HG03575 (cell line): ENCODE results near the gene MKRN1.
"Not testable (repeated sequence)": the region's sequence is repeated elsewhere in the genome, so short reads cannot be mapped to it uniquely, and the experiment has no call there.

Experiments
- ATAC-seq: cut with Tn5 transposase; IDR thresholded peaks from one replicate; pipeline ENCODE4 v1.9.1; 2021; ENCODE audit not compliant: unreplicated experiment, insufficient number of reproducible peaks, low FRiP score; ENCODE audit errors: extremely low read depth

The MKRN1 gene

DNA sequence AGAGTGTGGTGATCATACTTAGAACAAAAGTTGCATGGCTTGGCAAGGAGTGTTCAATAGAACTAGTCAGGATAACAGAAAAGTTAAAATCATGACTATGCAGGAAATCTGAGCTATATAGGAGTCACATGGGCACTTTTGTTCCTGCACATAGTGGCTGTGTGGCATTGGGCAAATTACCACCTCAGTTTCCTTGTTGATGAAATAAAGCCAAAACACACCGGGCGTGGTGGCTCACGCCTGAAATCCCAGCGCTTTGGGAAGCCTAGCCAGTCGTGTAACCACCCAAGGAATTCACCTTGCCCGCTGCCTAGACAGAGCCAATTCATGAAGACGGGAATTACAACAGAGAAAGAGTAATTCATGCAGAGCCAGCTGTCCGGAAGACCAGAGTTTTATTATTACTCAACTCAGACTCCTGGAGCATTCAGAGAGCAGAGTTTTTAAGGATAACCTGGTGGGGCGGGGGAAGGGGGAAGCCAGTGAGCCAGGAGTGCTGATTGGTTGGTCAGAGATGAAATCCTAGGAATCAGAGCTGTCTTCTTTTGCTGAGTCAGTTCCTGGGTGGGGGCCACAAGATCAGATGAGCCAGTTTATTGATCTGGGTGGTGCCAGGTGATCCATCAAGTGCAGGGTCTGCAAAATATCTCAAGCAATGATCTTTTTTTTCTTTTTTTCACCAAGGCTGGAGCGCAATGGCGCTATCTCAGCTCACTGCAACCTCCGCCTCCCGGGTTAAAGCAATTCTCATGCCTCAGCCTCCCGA, 6.4 kb upstream of the MKRN1 start:
- no peak for ATAC-seq

DNA sequence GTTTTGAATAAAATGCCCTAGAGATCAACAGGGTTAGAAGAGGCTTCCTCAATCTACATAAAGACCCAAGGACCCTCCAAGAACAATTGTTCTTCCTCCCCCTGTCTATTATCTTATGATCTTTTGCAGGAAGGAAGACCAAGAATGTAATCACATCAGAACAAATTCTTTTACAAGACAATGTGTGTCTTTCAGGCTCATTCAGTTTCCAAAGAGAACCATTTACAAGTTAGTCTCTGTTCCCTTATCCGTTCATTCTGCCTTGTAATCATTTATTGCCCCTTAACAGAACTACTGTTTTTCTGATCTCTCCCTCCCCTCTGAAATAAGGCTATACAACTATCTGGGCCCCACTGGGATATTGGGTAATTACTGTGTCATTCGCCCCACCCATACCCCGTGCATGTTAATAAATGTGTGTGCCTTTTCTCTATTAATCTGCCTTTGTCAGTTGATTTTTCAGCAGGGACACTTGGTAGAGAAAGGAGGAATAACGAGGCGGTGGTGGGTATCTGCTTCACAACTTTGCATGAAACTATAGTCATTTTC, 5.7 kb upstream of the MKRN1 start:
- no peak for ATAC-seq

DNA sequence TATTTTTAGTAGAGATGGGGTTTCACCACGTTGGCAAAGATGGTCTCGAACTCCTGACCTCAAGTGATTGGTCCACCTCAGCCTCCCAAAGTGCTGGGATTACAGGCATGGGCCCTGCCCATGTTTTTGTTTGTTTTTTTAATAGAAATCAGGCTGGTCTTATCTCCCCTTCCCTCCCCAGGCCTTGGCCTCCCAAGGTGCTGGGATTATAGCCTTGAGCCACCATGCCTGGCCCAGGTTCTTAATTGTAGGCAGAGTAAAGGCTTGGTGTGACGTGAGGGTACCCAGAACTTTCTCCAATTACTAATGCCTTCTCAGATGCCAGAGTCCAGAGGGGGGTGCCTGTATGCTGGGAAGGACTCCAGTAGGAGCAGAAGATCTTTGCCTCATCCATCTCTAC, 5.2 kb upstream of the MKRN1 start:
- ATAC-seq = no peak

DNA sequence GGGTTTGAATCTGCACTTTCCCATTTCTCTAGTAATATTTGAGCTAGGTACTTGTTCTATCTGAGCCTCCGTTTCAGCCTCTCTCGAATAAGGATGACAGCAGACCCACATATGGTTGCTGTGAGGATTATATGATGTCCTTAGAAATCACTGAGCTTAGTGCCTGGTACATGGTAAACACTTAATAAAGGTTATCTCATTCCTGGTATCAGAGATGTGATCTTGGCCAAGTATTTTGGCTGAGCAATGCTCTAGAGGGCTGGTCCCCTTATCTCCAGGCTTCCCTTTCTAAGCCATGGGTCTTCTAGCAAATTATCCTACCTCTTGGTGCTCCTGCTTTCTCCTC, 407 bp upstream of the MKRN1 start:
- ATAC-seq = no peak

DNA sequence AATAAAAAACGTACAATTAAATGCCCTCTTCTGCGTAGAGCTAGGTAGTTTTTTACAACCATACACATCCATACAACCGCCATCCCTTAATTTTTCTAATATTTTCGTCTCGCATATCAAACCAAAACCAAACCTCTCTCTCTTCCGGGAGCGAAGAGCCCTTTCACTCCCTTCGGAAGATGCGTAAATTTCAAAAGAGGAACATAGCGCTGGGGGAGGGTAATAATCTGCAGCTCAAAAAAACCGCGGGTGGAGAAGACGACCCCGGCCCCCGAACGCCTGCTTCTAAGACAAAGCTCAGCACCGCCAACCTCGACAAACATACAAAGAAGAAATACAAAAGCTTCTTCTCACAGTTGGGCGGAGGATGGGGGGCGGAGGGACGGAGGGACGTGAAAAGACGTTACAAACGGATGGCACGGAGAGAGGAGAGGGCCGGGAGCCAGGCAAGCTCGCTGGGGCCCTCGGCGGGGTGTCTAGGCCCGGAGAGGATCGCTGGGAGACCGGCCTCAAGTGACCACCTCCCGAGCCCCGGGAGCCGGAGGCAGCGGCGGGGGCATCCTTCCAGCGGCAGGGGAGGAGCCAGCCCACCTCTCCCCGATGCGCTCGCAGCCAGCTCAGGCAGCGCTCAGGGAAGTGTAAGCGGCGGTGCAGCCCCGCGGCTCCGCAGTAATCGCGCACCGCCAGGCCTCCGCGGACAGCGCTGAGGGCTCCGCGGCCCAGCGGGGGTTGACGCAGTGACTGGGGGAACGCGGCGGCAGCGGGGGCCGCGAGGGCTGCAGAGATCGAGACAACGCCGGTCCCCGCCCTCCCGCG, 851 bp downstream of the MKRN1 start:
- ATAC-seq = no peak

DNA sequence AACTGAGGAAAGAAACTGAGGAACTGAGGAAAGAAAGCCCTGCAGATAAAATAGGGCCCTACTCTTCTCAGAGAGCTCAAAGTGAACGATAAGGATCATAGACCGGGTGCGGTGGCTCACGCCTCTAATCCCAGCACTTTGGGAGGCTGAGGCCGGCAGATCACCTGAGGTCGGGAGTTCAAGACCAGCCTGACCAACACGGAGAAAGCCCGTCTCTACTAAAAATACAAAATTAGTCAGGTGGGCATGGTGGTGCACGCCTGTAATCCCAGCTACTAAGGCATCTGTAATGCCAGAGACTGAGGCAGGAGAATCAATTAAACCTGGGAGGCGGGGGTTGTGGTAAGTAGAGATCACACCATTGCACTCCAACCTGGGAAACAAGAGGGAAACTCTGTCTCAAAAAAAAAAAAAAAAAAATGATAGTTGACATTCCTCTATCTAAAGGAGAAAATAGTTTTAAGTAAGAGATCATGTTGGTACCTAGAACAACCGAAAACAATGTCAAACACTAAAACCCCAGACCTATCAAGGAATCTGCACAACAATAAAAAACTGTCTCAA, 2.5 kb downstream of the MKRN1 start:
- ATAC-seq = no peak

DNA sequence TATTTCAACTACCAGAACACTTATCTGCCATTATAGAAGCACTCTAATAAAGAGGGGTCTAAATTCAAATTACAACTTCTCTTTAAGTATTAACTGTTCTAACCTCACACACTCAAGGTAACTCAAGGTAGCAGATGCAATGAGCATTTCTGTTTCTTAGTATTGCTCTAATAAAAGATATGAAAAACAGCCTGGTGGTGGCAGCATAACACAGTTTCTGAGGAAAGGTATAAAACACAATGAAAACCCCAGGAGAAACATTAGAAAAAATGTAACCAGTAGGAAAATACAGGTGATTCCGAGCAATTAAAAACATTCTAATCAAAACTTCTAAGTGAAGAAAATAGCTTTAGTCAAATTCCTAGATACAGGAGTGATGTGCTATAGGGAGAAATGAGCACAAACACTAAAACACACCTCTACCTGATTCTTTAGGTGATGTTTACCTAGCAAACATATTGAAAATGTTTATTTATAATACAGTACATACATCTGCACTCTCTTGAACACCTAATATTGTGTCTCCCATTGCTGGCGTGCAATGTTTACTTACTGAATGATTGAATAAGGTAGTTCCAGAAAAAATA, 3.5 kb downstream of the MKRN1 start:
- ATAC-seq = no peak

DNA sequence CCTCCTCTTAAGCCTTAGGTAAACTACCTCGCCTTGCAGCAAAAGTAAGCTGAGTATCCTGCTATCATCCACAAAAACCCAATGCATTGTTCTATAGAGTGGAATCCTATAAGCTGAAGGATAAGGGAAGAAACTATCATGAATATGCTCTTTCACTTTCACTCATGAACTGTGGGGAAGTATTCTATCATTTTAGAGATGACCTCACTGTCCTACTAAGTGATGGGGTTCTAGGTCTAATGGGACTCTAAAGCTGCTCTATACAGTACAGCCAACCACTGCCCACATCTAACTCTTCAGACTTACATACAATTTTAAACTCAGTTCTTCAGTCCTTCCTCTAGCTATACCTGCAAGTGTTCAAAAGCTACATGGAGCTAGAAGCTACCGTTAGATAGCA, 16.2 kb downstream of the MKRN1 start:
- no peak for ATAC-seq

DNA sequence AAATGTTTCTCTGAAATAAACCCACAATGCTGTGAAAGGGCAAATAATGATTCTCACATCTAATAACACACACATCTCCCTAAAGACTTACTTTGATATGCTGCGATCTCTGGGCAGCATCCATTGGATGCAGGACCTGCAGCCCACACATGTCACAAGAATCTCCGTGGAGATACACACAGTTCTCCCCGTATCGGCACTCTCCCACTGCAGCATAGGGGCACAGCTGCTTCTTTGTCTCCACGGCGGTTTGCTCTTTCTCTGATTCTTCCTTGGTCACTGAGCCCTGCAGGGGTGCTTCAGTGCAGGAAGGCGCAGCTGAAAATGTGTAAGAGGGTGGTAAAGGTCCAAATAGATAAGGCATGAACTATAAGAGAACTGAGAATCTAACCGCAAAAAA, 20.4 kb downstream of the MKRN1 start:
- no peak for ATAC-seq

DNA sequence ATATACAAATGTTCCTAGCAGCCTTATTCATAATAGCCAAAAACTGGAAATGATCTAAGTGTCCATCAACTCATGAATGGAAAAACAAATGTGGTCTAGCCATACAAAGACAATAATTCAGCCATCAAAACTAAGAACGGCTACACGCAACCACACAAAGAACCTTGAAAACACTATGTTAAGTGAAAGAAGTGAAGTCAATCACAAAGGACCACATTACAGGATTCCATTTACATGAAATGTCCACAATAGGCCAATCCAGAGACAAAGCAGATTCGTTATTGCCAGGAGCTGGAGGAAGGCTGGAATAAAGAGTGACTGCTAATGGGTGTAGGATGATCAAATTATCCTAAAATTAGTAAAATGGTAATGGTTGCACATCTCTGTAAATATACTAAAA, 21.1 kb downstream of the MKRN1 start:
- no peak for ATAC-seq

DNA sequence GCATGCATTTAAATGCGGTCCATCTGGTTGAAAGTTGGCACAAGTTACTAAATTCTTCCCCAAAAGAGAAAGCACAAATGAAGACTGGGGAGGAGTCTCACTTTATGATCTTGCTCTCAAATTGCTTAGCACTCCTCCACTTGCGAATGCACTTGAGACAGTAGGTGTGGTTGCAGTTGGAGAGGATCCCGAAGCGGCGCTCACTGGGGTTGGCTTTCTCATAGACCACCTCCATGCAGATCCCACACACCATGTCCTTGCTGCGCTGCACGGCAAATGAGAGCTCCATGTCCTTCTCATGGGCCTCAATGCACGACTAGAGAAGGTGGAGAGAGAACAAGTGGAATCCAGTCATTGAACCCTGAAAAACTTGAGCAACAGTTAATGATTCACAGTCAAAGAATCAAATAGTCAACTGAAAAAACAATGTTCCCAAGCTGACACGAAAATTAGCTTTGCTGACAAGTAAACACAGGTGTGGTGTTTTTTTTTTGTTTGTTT, 22.7 kb downstream of the MKRN1 start:
- no peak for ATAC-seq

DNA sequence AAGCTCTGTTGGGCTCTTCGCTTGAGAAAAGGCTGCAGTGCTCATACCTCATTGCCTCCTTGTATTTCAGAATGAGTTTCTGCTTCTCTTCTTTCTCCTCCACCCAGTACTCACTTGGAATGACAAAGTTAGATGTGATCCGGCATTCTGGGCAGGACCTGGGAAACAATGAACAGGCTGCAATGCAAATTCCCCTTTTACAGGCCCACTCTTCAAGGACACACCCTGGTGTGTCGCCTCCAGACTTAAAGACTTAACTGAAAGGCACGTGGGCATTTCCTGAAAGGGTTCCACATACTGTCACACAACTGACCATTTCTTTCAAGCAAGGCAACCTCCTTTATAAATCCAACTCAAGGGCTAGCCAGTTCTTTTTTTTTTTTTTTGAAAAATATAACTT, 23.6 kb downstream of the MKRN1 start:
- no peak for ATAC-seq

DNA sequence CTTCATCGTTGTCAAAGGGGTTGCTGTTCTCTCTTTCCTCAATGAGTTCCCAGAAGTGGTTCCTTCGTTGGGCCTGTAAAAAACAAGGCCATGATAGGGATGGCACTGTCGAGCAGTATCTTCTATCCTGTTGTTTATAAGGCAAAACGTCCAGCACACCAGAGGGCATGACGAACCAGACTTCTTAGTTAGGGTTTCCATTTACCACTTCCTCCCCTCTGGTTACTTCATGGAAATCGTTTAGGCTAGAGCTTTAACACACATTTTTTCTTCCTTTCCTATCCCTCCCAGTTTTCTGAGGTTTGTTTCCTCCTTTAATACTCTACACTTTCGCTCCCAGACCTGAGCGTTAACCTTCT, 24.7 kb downstream of the MKRN1 start:
- ATAC-seq = no peak

DNA sequence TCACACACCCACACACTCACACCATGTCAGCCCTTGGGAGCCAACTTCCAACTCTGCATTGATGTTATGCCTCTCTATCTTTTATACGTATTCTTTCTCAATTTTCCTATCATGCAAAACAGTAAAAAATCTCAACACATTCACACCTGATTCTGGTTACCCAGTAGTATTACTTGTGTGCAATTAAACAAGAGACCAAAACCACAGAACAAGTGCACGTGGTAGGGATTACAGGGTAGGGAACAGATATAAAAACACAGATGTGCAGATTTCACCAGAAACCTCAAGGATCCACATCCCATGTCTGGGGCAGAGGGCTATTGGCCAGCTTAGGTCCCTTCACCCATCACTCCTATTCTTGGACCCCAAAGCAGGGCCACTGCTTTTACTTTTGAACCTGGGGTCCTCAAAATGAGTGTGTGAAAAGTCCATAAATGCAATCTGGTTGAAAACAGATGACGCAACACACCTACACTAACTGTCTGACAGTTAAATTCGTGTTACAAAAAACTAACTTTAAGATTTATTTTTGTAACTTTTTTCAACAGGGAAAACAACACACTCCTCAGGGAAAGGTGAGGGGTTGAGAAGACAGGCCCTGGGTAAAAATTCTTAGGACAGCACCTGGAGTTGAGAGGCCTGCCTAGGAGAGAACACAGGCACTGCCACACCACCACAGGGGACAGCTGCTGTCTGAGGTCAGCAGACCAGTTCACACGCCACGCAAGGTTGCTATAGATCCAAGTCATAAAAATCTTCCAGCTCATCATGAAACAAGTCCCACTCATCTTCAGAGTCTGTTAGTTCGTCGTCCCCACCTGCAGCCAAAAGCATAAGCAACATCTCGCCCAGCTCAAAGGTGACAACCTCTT, 25.3 kb downstream of the MKRN1 start:
- ATAC-seq = not testable (repeated sequence)

DNA sequence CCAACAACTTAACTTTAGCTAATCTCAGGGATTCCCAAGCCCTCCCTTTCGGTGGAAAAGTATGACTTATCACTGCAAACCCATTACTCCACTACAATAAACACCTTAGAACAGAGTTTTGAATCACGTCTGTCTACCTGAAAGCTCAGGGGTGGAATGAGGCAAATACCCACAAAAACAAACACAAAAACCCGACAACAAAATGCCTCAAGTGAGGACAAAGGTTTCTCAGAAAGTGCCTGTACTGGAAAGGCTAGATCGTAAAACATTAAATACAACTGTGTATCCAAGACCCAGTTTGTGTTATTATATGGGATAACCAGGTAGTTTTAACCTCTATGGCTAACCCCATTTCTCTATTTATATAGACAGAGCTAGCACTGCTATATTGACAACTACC, 26.0 kb downstream of the MKRN1 start:
- no peak for ATAC-seq

DNA sequence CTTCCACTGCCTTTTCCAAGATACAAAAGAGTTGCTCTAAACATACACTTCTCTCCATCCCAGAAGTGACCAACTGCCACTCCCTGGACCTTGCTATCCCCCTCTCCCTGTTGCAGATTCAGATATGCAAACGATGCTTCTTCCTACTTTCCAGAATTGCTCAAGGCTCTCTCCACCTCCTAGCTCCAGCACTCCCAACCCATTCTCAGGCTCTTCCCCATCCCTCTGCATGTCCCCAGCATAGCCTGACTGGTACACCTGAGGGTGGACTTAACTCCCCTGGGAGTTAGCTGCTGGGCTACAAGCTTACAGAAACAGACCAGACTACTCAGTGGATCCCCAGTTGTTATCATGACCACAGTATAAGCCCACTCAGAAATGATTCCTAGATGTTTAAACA, 27.6 kb downstream of the MKRN1 start:
- ATAC-seq = no peak

DNA sequence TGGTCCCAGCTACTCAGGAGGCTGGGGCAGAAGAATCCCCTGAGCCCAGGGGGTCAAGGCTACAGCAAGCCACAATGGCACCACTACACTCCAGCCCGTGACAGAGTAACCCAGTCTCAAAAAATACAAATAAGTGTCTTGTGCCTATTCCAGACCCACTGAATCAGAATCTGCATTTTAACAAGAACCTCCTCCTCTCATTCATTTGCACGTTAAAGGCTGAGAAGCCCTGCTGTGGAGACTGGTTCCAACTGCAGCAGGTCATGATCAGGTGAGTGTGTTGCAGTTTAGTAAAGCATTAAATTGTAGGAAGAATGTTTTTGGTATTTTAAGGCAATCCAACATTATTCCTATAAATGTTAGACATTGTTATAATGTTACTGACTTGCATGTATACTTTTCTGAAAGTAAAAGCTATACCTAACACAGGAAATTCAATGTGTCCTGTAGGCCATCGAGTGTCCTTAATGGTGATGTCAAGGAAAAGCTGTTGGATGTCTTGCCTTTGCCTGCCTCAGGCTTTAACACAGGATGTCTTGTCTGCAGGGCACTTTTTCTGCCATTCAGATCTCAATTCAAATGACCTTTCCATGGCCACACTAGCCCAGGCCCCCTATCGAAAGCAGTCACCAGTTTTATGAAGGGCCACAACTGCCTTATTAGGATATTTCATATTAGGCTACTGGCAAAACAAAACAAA, 30.4 kb downstream of the MKRN1 start:
- no peak for ATAC-seq

DNA sequence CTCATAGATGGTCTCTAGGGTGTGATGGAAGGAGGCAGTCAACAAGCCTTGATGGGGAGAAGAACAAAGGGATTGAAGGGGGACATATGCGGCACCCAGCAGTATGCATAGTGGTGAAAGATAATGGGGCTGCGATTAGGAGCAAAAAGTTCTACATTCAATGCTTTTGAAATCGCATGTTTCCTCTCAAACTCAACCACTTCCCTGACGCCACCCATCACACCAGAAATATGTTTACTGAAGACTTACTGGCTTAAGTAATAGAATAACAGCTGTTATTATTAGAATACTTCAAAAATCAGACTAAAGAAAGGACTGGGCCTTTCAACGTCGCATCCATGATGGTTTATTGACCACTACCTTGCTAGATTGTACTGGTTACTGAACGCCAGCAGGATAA, 31.5 kb downstream of the MKRN1 start:
- ATAC-seq = no peak
